D341Med (cell line): ENCODE measurements around the gene KRT8.

Experiments
- DNase-seq: peaks from one replicate; pipeline ENCODE4 v3.0.0; 2012; ENCODE audit warnings: low spot score

Gene KRT8

GRCh38 chr12:52847335-52848102, 57.4 kb downstream of the KRT8 start:
- DNase-seq = no peak
